Stimulated activated CD4-positive, alpha-beta T cell treated with anti-CD3 and anti-CD28 coated beads, Interleukin-15, amount 100 ng/mL, for 48 hours (primary cell): Measurements from ENCODE around the gene ATG2A.

ENCODE experiments used
- DNase-seq, 2 donors: peaks; one replicate each; pipeline ENCODE4 v3.0.0-alpha.2; 2020; ENCODE audit warnings: low read depth in 2 of 2

The ATG2A gene

GRCh38 chr11:64870176-64870892 lies 46.7 kb downstream of the ATG2A start:
- DNase-seq: no peak

DNA sequence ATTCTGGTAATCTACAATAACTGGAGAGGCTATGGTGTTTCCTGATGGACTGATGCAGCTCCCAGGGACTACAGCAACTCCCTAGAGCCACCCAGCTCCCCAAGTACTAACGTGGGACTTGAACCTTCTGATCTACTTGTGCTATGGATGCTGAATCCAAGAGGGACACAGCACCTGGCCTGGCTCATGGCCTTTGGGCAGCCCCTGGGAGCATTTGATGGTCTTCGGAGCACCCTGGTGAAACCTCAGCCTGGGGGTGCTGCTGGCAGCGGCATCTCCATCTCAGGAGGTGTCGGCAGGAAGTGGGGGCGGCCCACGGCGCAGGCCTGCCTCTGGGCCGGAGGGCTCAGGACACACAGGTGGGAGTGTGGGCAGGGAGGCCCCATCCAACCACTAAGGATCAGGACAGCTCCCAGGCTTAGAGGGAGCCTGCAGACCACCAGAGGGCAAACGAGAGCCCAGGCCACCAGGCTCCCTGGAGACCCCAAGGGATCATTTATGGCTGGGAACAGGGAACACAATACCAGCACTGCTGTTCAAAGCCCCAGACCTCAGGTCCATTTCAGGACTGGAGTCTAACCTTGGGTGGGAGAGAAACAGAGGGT lies 47.3 kb downstream of the ATG2A start:
- no peak for DNase-seq

DNA sequence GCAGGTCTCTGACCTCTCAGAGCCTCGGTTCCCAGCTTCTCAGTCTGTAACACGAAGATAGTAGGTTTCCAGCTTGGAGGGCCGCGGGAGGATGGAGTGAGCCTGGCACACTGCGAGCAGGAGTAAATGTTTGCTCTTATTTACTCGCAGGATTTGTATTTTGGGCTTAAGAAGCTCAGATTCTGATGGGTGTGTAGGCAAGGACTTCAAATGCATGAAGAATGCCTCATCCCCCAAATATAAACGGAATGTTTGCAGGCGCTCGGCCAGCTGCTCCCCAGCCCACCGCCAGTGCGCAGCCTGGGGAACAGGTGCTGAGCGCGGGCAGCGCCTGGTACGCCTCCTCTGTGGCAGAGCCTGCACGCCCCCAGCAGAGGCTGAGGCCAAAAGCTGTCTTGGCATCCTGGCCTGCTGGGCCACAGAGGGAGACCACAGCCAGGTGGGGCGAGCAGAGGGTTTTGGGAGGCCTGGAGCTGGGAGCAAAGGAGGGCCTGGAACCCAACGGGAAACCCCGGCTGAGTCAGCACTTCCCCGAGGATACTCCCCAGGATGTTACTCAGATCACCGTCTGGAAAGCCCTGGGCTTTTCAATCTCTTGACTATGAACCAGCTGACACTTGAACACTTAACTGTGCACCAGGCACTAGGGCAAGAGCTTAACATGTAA lies 48.0 kb downstream of the ATG2A start:
- no peak for DNase-seq

- DNase-seq: no peak
Observed at GRCh38 chr11:64867748-64868462, 49.1 kb downstream of the ATG2A start.

DNA sequence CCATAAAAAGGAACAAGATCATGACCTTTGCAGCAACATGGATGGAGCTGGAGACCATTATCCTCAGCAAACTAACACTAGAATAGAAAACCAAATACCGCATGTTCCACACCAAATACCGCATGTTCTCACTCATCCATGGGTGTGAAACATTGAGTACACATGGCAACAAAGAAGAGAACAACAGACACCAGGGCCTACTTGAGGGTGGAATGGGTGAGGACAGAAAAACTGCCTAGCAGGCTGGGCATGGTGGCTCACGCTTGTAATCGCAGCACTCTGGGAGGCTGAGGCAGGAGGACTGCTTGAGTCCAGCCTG lies 50.9 kb downstream of the ATG2A start:
- DNase-seq: no peak

DNA sequence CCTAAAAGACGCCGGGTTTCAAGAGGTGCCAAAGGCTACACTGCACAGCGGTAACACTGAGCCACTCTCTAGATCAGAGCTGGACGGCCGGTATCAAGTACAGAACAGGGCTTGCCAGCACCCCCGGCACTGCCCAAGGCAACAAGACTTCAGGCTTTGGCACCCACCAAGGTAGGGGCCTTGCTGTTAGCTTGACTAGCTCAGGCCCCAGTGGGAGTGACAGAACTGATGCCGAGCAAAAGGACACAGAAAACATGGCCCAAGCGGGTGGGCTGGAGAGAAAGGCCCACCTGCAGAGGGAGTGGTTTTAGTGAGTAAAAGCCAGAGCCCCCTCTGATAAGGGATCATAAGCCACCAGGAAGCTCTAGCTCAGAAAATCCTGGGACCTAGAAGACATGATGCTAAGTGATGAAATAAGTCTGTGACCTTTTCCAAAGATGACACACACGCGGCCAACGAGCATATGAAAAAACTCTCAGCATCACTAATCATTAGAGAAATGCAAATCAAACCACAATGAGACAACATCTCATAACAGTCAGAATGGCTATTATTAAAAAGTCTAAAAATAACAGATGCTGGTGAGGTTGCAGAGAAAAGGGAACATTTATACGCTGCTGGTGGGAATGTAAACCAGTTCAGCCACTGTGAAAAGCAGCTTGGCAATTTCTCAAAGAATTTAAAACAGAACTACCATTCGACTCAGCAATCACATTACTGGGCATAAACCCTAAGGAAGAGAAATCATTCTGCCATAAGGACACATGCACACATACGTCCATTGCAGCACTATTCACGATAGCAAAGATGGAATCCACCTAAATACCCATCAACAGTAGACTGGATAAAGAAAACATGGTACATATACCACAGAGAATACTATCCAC lies 51.5 kb downstream of the ATG2A start:
- DNase-seq: no peak

GRCh38 chr11:64864473-64865285 lies 52.3 kb downstream of the ATG2A start:
- peak; percentile 57 to 76 for DNase-seq

DNA sequence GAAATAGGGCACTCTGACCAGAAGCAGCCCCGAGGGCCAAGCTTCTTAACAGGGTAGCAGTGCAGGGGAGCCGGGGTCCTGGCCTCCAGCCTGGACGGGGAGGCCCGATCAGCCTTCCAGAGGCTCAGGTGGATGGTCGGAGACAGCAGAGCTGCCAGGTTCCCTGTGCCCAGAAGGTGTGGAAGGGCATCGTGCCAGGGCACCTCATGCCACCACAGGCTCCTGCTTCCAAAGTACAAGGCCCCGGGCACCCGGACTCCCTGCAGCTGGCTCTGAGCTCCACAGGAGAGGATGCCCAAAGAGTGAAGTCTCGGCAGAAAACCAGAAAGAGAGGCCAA lies 52.9 kb downstream of the ATG2A start:
- no peak for DNase-seq

DNA sequence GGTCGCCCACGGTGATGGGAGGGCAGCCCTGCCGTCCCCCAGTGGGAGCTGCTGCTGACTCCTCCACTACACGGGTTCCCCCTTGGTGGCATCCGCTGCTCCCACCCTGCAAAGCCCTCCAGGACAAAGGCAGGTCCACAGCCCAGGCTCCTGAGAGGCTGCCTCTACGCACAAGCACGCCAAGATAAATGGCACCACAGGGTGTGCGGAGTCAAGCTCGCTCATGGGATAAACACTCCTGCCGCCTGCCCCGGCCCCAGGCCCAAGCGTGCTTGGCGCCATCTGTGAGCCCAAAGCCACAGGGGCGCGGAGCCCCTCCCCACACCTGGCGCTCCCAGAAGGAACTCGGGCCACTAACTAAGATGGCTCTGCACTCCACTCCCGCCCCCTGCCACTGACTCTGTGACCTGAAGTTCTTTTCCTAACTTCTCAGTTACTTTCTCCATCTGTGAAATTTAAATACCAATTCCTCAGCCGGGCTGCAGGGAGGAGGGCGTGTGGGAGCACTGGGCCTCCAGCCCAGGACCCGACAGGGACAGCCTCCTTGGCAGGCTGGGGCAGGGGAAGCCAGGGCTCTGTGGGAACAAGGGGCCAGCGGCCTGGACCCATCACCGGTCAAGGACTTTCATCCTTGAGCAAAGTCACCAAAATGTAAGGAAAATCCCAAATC lies 53.5 kb downstream of the ATG2A start:
- DNase-seq: no peak

- no peak for DNase-seq
Observed at GRCh38 chr11:64862987-64863390, 54.0 kb downstream of the ATG2A start.

GRCh38 chr11:64861227-64861975 lies 55.6 kb downstream of the ATG2A start:
- no peak for DNase-seq

GRCh38 chr11:64859542-64860414 lies 57.2 kb downstream of the ATG2A start:
- peak; percentile 60 to 61 for DNase-seq

- peak in 1 of 2 donors; percentile 53 for DNase-seq
Observed at GRCh38 chr11:64858467-64859263, 58.3 kb downstream of the ATG2A start.

- DNase-seq: no peak
Observed at GRCh38 chr11:64857485-64857884, 59.5 kb downstream of the ATG2A start.

- DNase-seq: peak; percentile 55 to 64
Observed at GRCh38 chr11:64856382-64857227, 60.4 kb downstream of the ATG2A start.

- no peak for DNase-seq
Observed at GRCh38 chr11:64855596-64856304, 61.3 kb downstream of the ATG2A start.
